IMR-90 (cell line): ENCODE results near the gene ADCYAP1R1.

Experiments
- BHLHE40 ChIP-seq: fragments of 150-350 bp; IDR thresholded peaks from 2 replicates; pipeline ENCODE4 v1.6.1; 2016; ENCODE audit warnings: mild to moderate bottlenecking, low read depth, low read length
- CEBPB ChIP-seq: IDR thresholded peaks from 2 replicates; pipeline ENCODE4 v1.6.1; 2012; ENCODE audit warnings: low read depth, low read length, improper control_type of control experiment
- CTCF ChIP-seq: conservative IDR thresholded peaks from 2 replicates; pipeline ENCODE4 v1.5.1; 2012; ENCODE audit warnings: mild to moderate bottlenecking, low read depth, low read length, improper control_type of control experiment
- ELK1 ChIP-seq: fragments of 150-350 bp; IDR thresholded peaks from 2 replicates; pipeline ENCODE4 v1.6.1; 2016; ENCODE audit warnings: low read depth, mild to moderate bottlenecking, low read length, moderate library complexity, borderline replicate concordance
- MXI1 ChIP-seq: IDR thresholded peaks from 2 replicates; pipeline ENCODE4 v1.6.1; 2012; ENCODE audit warnings: low read depth, mild to moderate bottlenecking, low read length, moderate library complexity, borderline replicate concordance
- POLR2A ChIP-seq: IDR thresholded peaks from 2 replicates; pipeline ENCODE4 v1.6.1; 2012; ENCODE audit warnings: mild to moderate bottlenecking, low read depth, low read length
- RAD21 ChIP-seq: IDR thresholded peaks from 2 replicates; pipeline ENCODE4 v1.6.1; 2012; ENCODE audit warnings: low read length, improper control_type of control experiment
- SMC3 ChIP-seq: fragments of 150-350 bp; IDR thresholded peaks from 2 replicates; pipeline ENCODE4 v1.6.1; 2016; ENCODE audit warnings: low read depth, mild to moderate bottlenecking, antibody characterized with exemption, low read length, moderate library complexity
- USF2 ChIP-seq: fragments of 150-350 bp; IDR thresholded peaks from 2 replicates; pipeline ENCODE4 v1.6.1; 2017; ENCODE audit warnings: mild to moderate bottlenecking, antibody characterized with exemption, low read length, low read depth

- TF ChIP-seq CTCF: no peak
- no peak for TF ChIP-seq USF2
- TF ChIP-seq POLR2A: no peak
- no peak for TF ChIP-seq SMC3
- no peak for TF ChIP-seq BHLHE40
- TF ChIP-seq MXI1: no peak
- no peak for TF ChIP-seq ELK1
- TF ChIP-seq RAD21: no peak
- no peak for TF ChIP-seq CEBPB
Observed at GRCh38 chr7:31160941-31161340, 108.8 kb downstream of the ADCYAP1R1 start.
